Mucosa of descending colon (tissue), 3 donors: ENCODE results near the gene ZNF175. TPM values are rescaled to one million over a fixed set of nuclear protein-coding genes. Genes with fewer than 3 reads are reported as not detected.

Experiments used
- ATAC-seq: fragments of 200-7000 bp; cut with Tn5 transposase; one replicate; pipeline ENCODE4 v1.9.1; 2020; ENCODE audit warnings: mild to moderate bottlenecking, moderate library complexity
- DNase-seq, 3 donors: peaks; one replicate each; pipeline ENCODE4 v3.0.0-alpha.2; 2020
- H3K36me3 ChIP-seq: fragments of 200-600 bp; one replicate; pipeline ENCODE4 v1.8.0; 2021; ENCODE audit warnings: low read depth, mild to moderate bottlenecking
- H3K4me1 ChIP-seq: fragments of 200-600 bp; one replicate; pipeline ENCODE4 v1.8.0; 2021; ENCODE audit warnings: low read depth, mild to moderate bottlenecking
- H3K4me3 ChIP-seq: fragments of 200-600 bp; one replicate; pipeline ENCODE4 v1.8.0; 2021; ENCODE audit warnings: mild to moderate bottlenecking
- H3K9me3 ChIP-seq: fragments of 200-600 bp; one replicate; pipeline ENCODE4 v1.8.0; 2021; ENCODE audit warnings: mild to moderate bottlenecking
- intact Hi-C, 2 donors: fragments of 100-400 bp; cut with DNase I in 1 of 2; cut with micrococcal nuclease in 1 of 2; formaldehyde crosslinking; loops; one replicate each; pipeline versions ENCODE4 v1.11.0 to v1.11.1; 2022; cut with DNase I, micrococcal nuclease
- total RNA-seq, 3 donors: library from RNA; stranded (reverse); fragmentation: NEBNext Ultra II Directional in 2 of 3; extraction: Animal tissue kit (Norgen Biotek cat#: 25700) in 2 of 3; gene quantifications; one replicate each; pipeline versions ENCODE4 v1.2.1 to v1.2.4, GENCODE V29; 2021 to 2023
- TF ChIP-seq, protein P1 (sequence below): fragments of 200-600 bp; IDR thresholded peaks from one replicate; pipeline ENCODE4 v1.8.0; 2022; ENCODE audit warnings: antibody characterized with exemption, mild to moderate bottlenecking
- donor health status: DM: no; HTN: no; CAD: no; lungs with moderate emphysema.
- donor health status: DM: no; HTN: no; CAD: no.
- donor health status: DM: no; HTN: yes; CAD: no.

Gene ZNF175
- total RNA-seq, 3 donors from 2014 or later = 9.4 to 13.6 (median 9.8) TPM

DNA sequence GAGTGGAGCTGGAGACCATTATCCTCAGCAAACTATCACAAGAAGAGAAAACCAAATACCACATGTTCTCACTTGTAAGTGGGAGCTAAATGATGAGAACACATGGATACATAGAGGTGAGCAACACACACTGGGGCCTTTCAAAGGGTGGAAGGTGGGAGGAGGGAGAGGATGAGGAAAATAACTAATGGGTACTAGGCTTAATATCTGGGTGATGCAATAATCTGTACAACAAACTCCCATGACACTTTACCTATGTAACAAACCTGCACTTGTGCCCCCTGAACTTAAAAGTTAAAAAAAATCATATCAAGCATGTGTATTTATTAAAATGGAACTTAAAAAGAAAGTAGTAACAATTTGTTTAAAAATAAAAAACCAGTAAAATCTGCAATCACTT is 70.6 kb downstream of the ZNF175 start:
- Histone ChIP-seq H3K36me3 (no peaks in the 10 kb centered on the region), H3K4me1 (no peaks in the 10 kb centered on the region), H3K9me3 (peaks cover 5% of the 10 kb centered on the region), H3K4me3 (no peak overlapping the region)
- ATAC-seq = no peak
- intact Hi-C loops = no loop called here
- DNase-seq = no peak
- TF ChIP-seq, protein P1, sequence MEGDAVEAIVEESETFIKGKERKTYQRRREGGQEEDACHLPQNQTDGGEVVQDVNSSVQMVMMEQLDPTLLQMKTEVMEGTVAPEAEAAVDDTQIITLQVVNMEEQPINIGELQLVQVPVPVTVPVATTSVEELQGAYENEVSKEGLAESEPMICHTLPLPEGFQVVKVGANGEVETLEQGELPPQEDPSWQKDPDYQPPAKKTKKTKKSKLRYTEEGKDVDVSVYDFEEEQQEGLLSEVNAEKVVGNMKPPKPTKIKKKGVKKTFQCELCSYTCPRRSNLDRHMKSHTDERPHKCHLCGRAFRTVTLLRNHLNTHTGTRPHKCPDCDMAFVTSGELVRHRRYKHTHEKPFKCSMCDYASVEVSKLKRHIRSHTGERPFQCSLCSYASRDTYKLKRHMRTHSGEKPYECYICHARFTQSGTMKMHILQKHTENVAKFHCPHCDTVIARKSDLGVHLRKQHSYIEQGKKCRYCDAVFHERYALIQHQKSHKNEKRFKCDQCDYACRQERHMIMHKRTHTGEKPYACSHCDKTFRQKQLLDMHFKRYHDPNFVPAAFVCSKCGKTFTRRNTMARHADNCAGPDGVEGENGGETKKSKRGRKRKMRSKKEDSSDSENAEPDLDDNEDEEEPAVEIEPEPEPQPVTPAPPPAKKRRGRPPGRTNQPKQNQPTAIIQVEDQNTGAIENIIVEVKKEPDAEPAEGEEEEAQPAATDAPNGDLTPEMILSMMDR = no peak

Other genes starting within 250 kb of the ZNF175 start
- gene VSIG10L, start 229.1 kb upstream of the ZNF175 start, total RNA-seq = 1 to 10 TPM in 2 of 3 donors, under 1 TPM in 1; 0.69 to 3.8 (median 1.6) TPM
- gene ETFB, start 204.9 kb upstream of the ZNF175 start, total RNA-seq = 100 to 1,000 TPM; 113 to 154 (median 130) TPM
- gene CLDND2, start 202.3 kb upstream of the ZNF175 start, total RNA-seq = 1 to 10 TPM; 1.3 to 2.1 (median 1.3) TPM
- 1 to 10 TPM; 4.3 to 5.9 (median 4.4) TPM for gene NKG7, start 198.6 kb upstream of the ZNF175 start, total RNA-seq
- gene LIM2, start 183.3 kb upstream of the ZNF175 start, total RNA-seq = not detected
- not detected for gene C19orf84, start 180.7 kb upstream of the ZNF175 start, total RNA-seq
- gene SIGLEC10, start 153.6 kb upstream of the ZNF175 start, total RNA-seq = 10 to 100 TPM in 1 of 3 donors, 1 to 10 TPM in 2; 1.3 to 10.8 (median 3.8) TPM
- 1 to 10 TPM in 2 of 3 donors, under 1 TPM in 1; 0.46 to 2.0 (median 1.5) TPM for gene SIGLEC8, start 112.8 kb upstream of the ZNF175 start, total RNA-seq
- gene CEACAM18, start 92.7 kb upstream of the ZNF175 start, total RNA-seq = under 1 TPM in 1 of 3 donors, not detected in 2; 0.58 TPM
- 1 to 10 TPM in 1 of 3 donors, under 1 TPM in 1, not detected in 1; 0.22 to 1.5 TPM for gene SIGLEC12, start 69.5 kb upstream of the ZNF175 start, total RNA-seq
- gene SIGLEC6, start 39.6 kb upstream of the ZNF175 start, total RNA-seq = 1 to 10 TPM in 2 of 3 donors, under 1 TPM in 1; 0.75 to 3.6 (median 2.8) TPM
- under 1 TPM in 2 of 3 donors, not detected in 1; 0.32 to 0.84 TPM for gene SIGLEC5, start 59.1 kb downstream of the ZNF175 start, total RNA-seq
- gene SIGLEC14, start 75.5 kb downstream of the ZNF175 start, total RNA-seq = 1 to 10 TPM in 2 of 3 donors, not detected in 1; 3.5 to 7.9 TPM
- 10 to 100 TPM in 1 of 3 donors, 1 to 10 TPM in 2; 2.9 to 35.5 (median 4.1) TPM for gene SPACA6, start 122.0 kb downstream of the ZNF175 start, total RNA-seq
- gene HAS1, start 152.7 kb downstream of the ZNF175 start, total RNA-seq = under 1 TPM in 2 of 3 donors, not detected in 1; 0.14 to 0.51 TPM
- 10 to 100 TPM in 1 of 3 donors, 1 to 10 TPM in 1, not detected in 1; 3.6 to 14.5 TPM for gene FPR1, start 180.6 kb downstream of the ZNF175 start, total RNA-seq
- 1 to 10 TPM in 1 of 3 donors, under 1 TPM in 1, not detected in 1; 0.41 to 2.7 TPM for gene FPR2, start 189.9 kb downstream of the ZNF175 start, total RNA-seq
- gene FPR3, start 223.9 kb downstream of the ZNF175 start, total RNA-seq = 1 to 10 TPM; 3.6 to 9.8 (median 7.4) TPM